Measurements from ENCODE around the gene MAP3K2. TPM values are rescaled to one million over a fixed set of nuclear protein-coding genes. Genes with fewer than 3 reads are reported as not detected.

The MAP3K2 gene
- total RNA-seq, 1 donor from 2014 or later, result 42.2 TPM

DNA sequence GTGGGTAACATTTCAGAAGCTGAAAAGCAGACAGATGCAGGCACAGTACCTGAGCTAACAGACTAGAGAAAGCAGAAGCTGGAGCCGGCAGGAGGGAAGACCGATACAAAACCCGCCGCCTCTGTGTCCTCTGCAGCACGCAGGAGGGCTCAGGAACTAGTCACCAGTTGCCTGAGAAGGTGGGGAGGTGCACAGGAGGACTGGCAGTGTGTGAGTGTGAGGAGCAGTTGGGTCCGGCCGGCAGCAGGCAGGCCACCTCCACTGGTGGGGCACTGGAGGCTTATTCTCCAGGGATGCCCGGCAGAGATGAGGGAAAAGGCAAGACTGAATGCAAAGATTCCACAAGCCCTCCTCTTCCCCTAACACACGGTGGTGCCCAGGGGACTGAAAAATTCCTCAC lies 112.0 kb downstream of the MAP3K2 start:
- no peak for DNase-seq (ENCODE audit: low read depth)
- Histone ChIP-seq H3K4me3 (ENCODE audit: low read depth, low read length) (no peak overlapping the region), H3K36me3 (ENCODE audit: control insufficient read depth, insufficient read depth, low read length) (peaks cover 3% of the 10 kb centered on the region), H3K27me3 (ENCODE audit: control insufficient read depth, insufficient read depth, low read length) (no peaks in the 10 kb centered on the region)
- TF ChIP-seq, protein P1, sequence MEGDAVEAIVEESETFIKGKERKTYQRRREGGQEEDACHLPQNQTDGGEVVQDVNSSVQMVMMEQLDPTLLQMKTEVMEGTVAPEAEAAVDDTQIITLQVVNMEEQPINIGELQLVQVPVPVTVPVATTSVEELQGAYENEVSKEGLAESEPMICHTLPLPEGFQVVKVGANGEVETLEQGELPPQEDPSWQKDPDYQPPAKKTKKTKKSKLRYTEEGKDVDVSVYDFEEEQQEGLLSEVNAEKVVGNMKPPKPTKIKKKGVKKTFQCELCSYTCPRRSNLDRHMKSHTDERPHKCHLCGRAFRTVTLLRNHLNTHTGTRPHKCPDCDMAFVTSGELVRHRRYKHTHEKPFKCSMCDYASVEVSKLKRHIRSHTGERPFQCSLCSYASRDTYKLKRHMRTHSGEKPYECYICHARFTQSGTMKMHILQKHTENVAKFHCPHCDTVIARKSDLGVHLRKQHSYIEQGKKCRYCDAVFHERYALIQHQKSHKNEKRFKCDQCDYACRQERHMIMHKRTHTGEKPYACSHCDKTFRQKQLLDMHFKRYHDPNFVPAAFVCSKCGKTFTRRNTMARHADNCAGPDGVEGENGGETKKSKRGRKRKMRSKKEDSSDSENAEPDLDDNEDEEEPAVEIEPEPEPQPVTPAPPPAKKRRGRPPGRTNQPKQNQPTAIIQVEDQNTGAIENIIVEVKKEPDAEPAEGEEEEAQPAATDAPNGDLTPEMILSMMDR (IDR thresholded peaks at IDR 0.05; ENCODE audit: insufficient read depth, low read length, poor library complexity, severe bottlenecking), result no peak

DNA sequence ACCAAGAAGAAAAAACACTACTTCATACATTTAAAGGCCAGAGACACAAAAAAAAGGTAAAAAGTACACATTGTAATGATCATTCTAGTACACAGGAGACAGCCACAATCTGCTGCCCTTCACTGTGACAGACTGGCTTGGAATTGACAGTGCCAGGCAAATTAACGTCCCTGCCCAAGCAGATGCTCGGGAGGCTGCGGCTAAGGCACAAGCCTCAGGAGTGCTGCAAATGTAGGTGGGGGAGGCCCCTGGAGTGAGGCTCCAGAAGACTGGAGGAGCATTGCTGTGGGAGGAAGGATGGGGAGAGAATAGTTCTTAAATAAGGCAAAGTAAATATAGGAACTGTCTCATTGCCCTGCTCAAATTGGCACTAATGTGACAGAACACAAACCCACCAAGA lies 112.4 kb downstream of the MAP3K2 start:
- DNase-seq (ENCODE audit: low read depth), result no peak
- TF ChIP-seq, protein P1 (IDR thresholded peaks at IDR 0.05; ENCODE audit: insufficient read depth, low read length, poor library complexity, severe bottlenecking), result no peak
- Histone ChIP-seq H3K27me3 (ENCODE audit: control insufficient read depth, insufficient read depth, low read length) (no peaks in the 10 kb centered on the region), H3K36me3 (ENCODE audit: control insufficient read depth, insufficient read depth, low read length) (peaks cover 5% of the 10 kb centered on the region), H3K4me3 (ENCODE audit: low read depth, low read length) (no peak overlapping the region)

- Histone ChIP-seq H3K27me3 (ENCODE audit: control insufficient read depth, insufficient read depth, low read length) (no peaks in the 10 kb centered on the region), H3K4me3 (ENCODE audit: low read depth, low read length) (no peak overlapping the region), H3K36me3 (ENCODE audit: control insufficient read depth, insufficient read depth, low read length) (peaks cover 3% of the 10 kb centered on the region)
- TF ChIP-seq, protein P1 (IDR thresholded peaks at IDR 0.05; ENCODE audit: insufficient read depth, low read length, poor library complexity, severe bottlenecking), result no peak
- DNase-seq (ENCODE audit: low read depth), result no peak
These were observed 117.1 kb downstream of the MAP3K2 start for GRCh38 chr2:127270663-127271062.

GRCh38 chr2:127261804-127262406 lies 125.9 kb downstream of the MAP3K2 start:
- no peak overlapping the region for H3K4me3 ChIP-seq (ENCODE audit: low read depth, low read length)
- H3K27me3 ChIP-seq (ENCODE audit: control insufficient read depth, insufficient read depth, low read length), result no peaks in the 10 kb centered on the region
- TF ChIP-seq, protein P1 (IDR thresholded peaks at IDR 0.05; ENCODE audit: insufficient read depth, low read length, poor library complexity, severe bottlenecking), result no peak
- DNase-seq (ENCODE audit: low read depth), result no peak
- peaks cover 1% of the 10 kb centered on the region for H3K36me3 ChIP-seq (ENCODE audit: control insufficient read depth, insufficient read depth, low read length)

GRCh38 chr2:127259355-127259754 lies 128.4 kb downstream of the MAP3K2 start:
- peaks cover 1% of the 10 kb centered on the region for H3K36me3 ChIP-seq (ENCODE audit: control insufficient read depth, insufficient read depth, low read length)
- no peak overlapping the region for H3K4me3 ChIP-seq (ENCODE audit: low read depth, low read length)
- no peaks in the 10 kb centered on the region for H3K27me3 ChIP-seq (ENCODE audit: control insufficient read depth, insufficient read depth, low read length)
- TF ChIP-seq, protein P1 (IDR thresholded peaks at IDR 0.05; ENCODE audit: insufficient read depth, low read length, poor library complexity, severe bottlenecking), result no peak
- DNase-seq (ENCODE audit: low read depth), result no peak

DNA sequence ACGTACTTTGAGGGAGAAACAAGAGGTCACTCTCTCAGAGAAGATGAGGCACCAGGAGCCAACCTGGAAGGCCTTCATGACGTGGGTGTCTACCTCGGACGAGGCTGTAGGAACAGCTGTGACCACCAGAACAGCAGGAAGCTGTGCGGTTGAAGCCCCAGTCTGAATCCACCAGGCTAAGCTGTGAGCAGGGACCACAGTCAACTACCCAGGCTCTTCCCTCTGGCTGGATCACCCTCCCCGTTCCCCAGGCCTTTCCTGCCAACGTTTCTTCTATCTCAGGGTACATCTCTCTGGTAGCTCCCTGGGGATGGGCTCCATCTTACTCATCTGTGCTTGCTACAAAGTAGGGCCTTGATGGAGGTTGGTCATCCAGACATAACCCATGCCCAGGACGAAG lies 130.9 kb downstream of the MAP3K2 start:
- H3K36me3 ChIP-seq (ENCODE audit: control insufficient read depth, insufficient read depth, low read length), result peaks cover 1% of the 10 kb centered on the region
- TF ChIP-seq, protein P1 (IDR thresholded peaks at IDR 0.05; ENCODE audit: insufficient read depth, low read length, poor library complexity, severe bottlenecking), result no peak
- H3K4me3 ChIP-seq (ENCODE audit: low read depth, low read length), result no peak overlapping the region
- no peaks in the 10 kb centered on the region for H3K27me3 ChIP-seq (ENCODE audit: control insufficient read depth, insufficient read depth, low read length)
- DNase-seq (ENCODE audit: low read depth), result no peak
